ENCODE data around the gene ITPK1.

The ITPK1 gene

DNA sequence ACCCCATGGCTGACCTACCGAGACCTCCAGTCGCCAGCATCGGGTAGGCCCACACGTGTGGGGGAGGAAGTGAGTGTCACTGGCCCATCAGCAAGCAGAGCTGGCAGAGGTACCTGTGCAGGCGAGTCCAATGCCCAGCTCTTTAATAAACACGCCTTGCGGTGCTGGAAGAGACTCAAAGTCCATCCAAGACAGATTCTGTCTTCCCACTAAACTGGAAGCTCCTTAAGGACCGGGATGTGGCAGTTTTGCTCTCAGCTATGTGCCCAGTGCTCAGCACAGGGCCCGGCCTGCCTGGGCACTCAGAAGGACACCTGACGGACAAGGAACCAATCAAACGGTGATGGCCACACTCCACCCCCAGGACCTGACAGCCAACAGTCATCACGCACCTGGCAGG, 65.0 kb downstream of the ITPK1 start (continued):
- TF ChIP-seq, protein P1, sequence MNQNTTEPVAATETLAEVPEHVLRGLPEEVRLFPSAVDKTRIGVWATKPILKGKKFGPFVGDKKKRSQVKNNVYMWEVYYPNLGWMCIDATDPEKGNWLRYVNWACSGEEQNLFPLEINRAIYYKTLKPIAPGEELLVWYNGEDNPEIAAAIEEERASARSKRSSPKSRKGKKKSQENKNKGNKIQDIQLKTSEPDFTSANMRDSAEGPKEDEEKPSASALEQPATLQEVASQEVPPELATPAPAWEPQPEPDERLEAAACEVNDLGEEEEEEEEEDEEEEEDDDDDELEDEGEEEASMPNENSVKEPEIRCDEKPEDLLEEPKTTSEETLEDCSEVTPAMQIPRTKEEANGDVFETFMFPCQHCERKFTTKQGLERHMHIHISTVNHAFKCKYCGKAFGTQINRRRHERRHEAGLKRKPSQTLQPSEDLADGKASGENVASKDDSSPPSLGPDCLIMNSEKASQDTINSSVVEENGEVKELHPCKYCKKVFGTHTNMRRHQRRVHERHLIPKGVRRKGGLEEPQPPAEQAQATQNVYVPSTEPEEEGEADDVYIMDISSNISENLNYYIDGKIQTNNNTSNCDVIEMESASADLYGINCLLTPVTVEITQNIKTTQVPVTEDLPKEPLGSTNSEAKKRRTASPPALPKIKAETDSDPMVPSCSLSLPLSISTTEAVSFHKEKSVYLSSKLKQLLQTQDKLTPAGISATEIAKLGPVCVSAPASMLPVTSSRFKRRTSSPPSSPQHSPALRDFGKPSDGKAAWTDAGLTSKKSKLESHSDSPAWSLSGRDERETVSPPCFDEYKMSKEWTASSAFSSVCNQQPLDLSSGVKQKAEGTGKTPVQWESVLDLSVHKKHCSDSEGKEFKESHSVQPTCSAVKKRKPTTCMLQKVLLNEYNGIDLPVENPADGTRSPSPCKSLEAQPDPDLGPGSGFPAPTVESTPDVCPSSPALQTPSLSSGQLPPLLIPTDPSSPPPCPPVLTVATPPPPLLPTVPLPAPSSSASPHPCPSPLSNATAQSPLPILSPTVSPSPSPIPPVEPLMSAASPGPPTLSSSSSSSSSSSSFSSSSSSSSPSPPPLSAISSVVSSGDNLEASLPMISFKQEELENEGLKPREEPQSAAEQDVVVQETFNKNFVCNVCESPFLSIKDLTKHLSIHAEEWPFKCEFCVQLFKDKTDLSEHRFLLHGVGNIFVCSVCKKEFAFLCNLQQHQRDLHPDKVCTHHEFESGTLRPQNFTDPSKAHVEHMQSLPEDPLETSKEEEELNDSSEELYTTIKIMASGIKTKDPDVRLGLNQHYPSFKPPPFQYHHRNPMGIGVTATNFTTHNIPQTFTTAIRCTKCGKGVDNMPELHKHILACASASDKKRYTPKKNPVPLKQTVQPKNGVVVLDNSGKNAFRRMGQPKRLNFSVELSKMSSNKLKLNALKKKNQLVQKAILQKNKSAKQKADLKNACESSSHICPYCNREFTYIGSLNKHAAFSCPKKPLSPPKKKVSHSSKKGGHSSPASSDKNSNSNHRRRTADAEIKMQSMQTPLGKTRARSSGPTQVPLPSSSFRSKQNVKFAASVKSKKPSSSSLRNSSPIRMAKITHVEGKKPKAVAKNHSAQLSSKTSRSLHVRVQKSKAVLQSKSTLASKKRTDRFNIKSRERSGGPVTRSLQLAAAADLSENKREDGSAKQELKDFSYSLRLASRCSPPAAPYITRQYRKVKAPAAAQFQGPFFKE (tag by site-specific recombination; IDR thresholded peaks at IDR 0.05; ENCODE audit: borderline replicate concordance), result no peak
- TF ChIP-seq ZNF544 (tag by site-specific recombination; IDR thresholded peaks at IDR 0.05) (no peak), ZBTB26 (tag by site-specific recombination; optimal IDR thresholded peaks at IDR 0.05) (no peak), YY2 (tag by site-specific recombination; IDR thresholded peaks at IDR 0.05) (no peak)
- TF ChIP-seq, protein P2, sequence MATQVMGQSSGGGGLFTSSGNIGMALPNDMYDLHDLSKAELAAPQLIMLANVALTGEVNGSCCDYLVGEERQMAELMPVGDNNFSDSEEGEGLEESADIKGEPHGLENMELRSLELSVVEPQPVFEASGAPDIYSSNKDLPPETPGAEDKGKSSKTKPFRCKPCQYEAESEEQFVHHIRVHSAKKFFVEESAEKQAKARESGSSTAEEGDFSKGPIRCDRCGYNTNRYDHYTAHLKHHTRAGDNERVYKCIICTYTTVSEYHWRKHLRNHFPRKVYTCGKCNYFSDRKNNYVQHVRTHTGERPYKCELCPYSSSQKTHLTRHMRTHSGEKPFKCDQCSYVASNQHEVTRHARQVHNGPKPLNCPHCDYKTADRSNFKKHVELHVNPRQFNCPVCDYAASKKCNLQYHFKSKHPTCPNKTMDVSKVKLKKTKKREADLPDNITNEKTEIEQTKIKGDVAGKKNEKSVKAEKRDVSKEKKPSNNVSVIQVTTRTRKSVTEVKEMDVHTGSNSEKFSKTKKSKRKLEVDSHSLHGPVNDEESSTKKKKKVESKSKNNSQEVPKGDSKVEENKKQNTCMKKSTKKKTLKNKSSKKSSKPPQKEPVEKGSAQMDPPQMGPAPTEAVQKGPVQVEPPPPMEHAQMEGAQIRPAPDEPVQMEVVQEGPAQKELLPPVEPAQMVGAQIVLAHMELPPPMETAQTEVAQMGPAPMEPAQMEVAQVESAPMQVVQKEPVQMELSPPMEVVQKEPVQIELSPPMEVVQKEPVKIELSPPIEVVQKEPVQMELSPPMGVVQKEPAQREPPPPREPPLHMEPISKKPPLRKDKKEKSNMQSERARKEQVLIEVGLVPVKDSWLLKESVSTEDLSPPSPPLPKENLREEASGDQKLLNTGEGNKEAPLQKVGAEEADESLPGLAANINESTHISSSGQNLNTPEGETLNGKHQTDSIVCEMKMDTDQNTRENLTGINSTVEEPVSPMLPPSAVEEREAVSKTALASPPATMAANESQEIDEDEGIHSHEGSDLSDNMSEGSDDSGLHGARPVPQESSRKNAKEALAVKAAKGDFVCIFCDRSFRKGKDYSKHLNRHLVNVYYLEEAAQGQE (tag by site-specific recombination; IDR thresholded peaks at IDR 0.05), result no peak

- H3K9me3 ChIP-seq (ENCODE audit: control insufficient read depth, insufficient read depth, low read depth, low read length), result no peaks in the 10 kb centered on the region
- no peaks in the 10 kb centered on the region for H3K36me3 ChIP-seq (ENCODE audit: control insufficient read depth in 2 of 2, insufficient read depth in 1 of 2, low read length in 2 of 2)
- no peak overlapping the region for H3K4me3 ChIP-seq (ENCODE audit: low read depth, low read length)
- CTCF ChIA-PET, result interaction anchor here (0.7 kb wide), 1 partner anchor 185 kb away, joined by 4 read pairs; no protein-coding TSS in a partner anchor
- H3K4me1 ChIP-seq (ENCODE audit: control insufficient read depth, insufficient read depth, low read length), result peaks cover 15% of the 10 kb centered on the region
- no peak overlapping the region for H3K27ac ChIP-seq (ENCODE audit: extremely low read depth, low read depth, low read length)
- POLR2A ChIA-PET, result no interaction called here
- 0 out of 2 replicates have a peak, but pooled peaks have one; percentile 21 for TF ChIP-seq ZBTB48 (tag by site-specific recombination; IDR thresholded peaks at IDR 0.05)
- TF ChIP-seq, protein P3, sequence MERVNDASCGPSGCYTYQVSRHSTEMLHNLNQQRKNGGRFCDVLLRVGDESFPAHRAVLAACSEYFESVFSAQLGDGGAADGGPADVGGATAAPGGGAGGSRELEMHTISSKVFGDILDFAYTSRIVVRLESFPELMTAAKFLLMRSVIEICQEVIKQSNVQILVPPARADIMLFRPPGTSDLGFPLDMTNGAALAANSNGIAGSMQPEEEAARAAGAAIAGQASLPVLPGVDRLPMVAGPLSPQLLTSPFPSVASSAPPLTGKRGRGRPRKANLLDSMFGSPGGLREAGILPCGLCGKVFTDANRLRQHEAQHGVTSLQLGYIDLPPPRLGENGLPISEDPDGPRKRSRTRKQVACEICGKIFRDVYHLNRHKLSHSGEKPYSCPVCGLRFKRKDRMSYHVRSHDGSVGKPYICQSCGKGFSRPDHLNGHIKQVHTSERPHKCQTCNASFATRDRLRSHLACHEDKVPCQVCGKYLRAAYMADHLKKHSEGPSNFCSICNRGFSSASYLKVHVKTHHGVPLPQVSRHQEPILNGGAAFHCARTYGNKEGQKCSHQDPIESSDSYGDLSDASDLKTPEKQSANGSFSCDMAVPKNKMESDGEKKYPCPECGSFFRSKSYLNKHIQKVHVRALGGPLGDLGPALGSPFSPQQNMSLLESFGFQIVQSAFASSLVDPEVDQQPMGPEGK (tag by site-specific recombination; IDR thresholded peaks at IDR 0.05), result 0 out of 2 replicates have a peak, but pooled peaks have one; percentile 25
- TF ChIP-seq ZNF426 (tag by site-specific recombination; IDR thresholded peaks at IDR 0.05), result no peak
- no peak for TF ChIP-seq ZNF580 (tag by site-specific recombination; IDR thresholded peaks at IDR 0.05)
- TF ChIP-seq ZNF121 (tag by site-specific recombination; IDR thresholded peaks at IDR 0.05), result no peak
- 0 out of 2 replicates have a peak, but pooled peaks have one; percentile 12 for TF ChIP-seq PRDM10 (tag by site-specific recombination; IDR thresholded peaks at IDR 0.05)
- no peak for TF ChIP-seq ZNF354C (tag by site-specific recombination; IDR thresholded peaks at IDR 0.05; ENCODE audit: borderline replicate concordance, low read depth)
- TF ChIP-seq SCRT2 (tag by site-specific recombination; IDR thresholded peaks at IDR 0.05), result no peak
- no peak for TF ChIP-seq ZSCAN30 (tag by site-specific recombination; IDR thresholded peaks at IDR 0.05)
- no peak for TF ChIP-seq ZNF473 (tag by site-specific recombination; IDR thresholded peaks at IDR 0.05)
- TF ChIP-seq, protein P4, sequence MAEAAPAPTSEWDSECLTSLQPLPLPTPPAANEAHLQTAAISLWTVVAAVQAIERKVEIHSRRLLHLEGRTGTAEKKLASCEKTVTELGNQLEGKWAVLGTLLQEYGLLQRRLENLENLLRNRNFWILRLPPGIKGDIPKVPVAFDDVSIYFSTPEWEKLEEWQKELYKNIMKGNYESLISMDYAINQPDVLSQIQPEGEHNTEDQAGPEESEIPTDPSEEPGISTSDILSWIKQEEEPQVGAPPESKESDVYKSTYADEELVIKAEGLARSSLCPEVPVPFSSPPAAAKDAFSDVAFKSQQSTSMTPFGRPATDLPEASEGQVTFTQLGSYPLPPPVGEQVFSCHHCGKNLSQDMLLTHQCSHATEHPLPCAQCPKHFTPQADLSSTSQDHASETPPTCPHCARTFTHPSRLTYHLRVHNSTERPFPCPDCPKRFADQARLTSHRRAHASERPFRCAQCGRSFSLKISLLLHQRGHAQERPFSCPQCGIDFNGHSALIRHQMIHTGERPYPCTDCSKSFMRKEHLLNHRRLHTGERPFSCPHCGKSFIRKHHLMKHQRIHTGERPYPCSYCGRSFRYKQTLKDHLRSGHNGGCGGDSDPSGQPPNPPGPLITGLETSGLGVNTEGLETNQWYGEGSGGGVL (tag by site-specific recombination; IDR thresholded peaks at IDR 0.05), result peak; percentile 77
Measured at GRCh38 chr14:93049867-93050331, 65.8 kb downstream of the ITPK1 start.
